Measurements from ENCODE around the gene AGXT. TPM values are rescaled to one million over a fixed set of nuclear protein-coding genes. Genes with fewer than 3 reads are reported as not detected.

AGXT gene
- total RNA-seq, 8 experiments from 2014 or later, result 0.14 to 1.00 (median 0.38) TPM; not detected in 3

DNA sequence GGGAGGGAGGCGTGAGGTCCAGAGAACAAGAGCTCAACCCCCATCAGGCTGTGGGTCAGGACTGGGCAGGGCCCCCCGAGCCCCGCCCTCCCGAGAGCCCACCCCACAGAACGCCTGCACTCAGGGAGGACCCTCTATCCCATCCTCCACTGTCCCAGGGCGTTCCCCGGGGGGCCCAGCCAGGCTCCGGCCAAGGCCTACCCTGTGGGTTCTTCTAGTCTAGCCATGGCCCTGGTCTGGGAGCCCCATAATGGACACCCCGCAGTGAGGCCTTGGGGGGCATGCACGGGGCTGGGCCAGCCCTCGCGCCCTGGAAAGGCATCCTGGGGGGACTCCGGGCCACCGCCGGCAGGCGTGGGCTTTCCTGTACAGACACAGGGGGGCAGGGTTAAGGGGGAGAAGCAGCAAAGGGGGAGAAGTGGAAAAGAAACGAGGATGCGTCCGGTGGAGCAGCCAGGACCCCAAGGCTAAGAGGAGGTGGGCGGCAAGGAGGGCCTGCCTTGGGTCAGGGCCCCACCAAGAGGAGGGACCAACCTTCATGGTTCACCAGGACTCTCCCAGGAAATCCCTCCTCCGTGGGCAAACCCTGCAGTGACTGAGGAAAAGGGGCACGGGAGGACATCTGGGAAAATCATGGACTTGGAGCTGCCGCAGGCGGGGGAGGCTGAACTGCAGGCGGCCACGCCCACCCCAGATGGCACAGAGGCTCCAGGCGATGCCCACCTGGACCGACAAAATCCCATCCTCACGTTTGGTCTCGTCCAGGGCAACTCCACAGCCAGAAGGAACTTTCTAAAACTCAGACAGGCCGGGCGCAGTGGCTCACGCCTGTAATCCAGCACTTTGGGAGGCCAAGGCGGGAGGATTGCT, 34.8 kb downstream of the AGXT start:
- Histone ChIP-seq H3K27ac (no peak overlapping the region), H3K4me1 (replicated peaks in 1 of 2) (peaks cover 8 to 18% of the 10 kb centered on the region in 2 donors), H3K4me3 (no peak overlapping the region)
- in situ Hi-C loops (cut with MboI; ENCODE audit: low pct_unique_long_range_greater_than_20kb in 2 of 9, low sequenced_read_pairs in 9 of 9, unreplicated experiment in 9 of 9), result no loop called here
- 0 to 100% (median 75%) methylated on average over 1 to 7 of the region's 34 CpGs; no CpG with 5 or more reads in 2 of the 10 experiments for WGBS, 10 experiments
- ATAC-seq (replicated peaks in 6 of 8), result no peak

- no peak overlapping the region for H3K4me3 ChIP-seq
- WGBS, 10 experiments, result 29 to 100% (median 81%) methylated on average over 1 to 4 of the region's 19 CpGs; no CpG with 5 or more reads in 4 of the 10 experiments
- peaks cover 8 to 18% of the 10 kb centered on the region in 2 donors for H3K4me1 ChIP-seq (replicated peaks in 1 of 2)
- in situ Hi-C loops (cut with MboI; ENCODE audit: low pct_unique_long_range_greater_than_20kb in 2 of 9, low sequenced_read_pairs in 9 of 9, unreplicated experiment in 9 of 9), result no loop called here
- H3K27ac ChIP-seq, result no peak overlapping the region
- ATAC-seq (replicated peaks in 6 of 8), result no peak
Observed at GRCh38 chr2:240904216-240905175, 35.9 kb downstream of the AGXT start.

DNA sequence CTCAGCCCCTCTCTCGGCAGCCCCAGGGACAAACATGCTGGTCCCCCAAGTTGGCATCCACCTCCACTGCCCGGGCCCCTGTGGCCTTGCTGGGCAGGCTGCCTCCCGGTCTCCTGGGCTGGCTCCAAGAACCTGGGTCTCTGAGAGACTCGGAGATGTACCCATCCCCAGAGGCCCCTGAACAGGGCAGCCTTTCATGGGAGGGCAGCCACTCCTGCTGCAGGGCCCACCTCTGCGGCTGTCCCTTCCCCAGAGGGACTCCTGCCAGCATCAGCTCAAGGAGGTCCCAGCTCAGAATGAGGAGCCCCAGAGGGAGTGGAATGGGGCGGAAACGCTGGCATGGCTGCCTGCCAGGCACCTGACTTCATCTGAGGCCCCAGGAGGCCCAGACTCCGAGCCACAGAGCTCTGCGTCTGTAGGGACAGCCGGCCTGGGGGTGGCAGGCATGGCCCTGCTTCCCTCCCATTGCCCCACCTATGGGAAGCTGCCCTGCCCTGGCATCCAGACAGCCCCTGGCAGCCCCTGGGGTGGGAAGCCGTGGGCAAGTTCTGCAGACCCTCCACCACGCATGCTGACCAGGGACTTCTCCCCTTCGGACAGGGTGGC, 36.7 kb downstream of the AGXT start:
- peak in 5 of 8 experiments; percentile 15 to 68 (median 50) for ATAC-seq (replicated peaks in 6 of 8)
- Histone ChIP-seq H3K4me3 (no peak overlapping the region), H3K27ac (no peak overlapping the region), H3K4me1 (replicated peaks in 1 of 2) (peaks cover 8 to 18% of the 10 kb centered on the region in 2 donors)
- WGBS, 10 experiments, result 40 to 100% methylated on average over 1 of the region's 13 CpGs; no CpG with 5 or more reads in 8 of the 10 experiments
- in situ Hi-C loops (cut with MboI; ENCODE audit: low pct_unique_long_range_greater_than_20kb in 2 of 9, low sequenced_read_pairs in 9 of 9, unreplicated experiment in 9 of 9), result no loop called here

- no peak within 1 kb of the TSS for H3K4me3 ChIP-seq
- in situ Hi-C loops (cut with MboI; ENCODE audit: low pct_unique_long_range_greater_than_20kb in 2 of 9, low sequenced_read_pairs in 9 of 9, unreplicated experiment in 9 of 9), result no loop called here
- H3K4me1 ChIP-seq (replicated peaks in 1 of 2), result peaks cover 8 to 18% of the 10 kb centered on the region in 2 donors
- WGBS, 10 experiments, result 0 to 92% (median 32%) methylated on average over 1 to 9 of the region's 23 CpGs; no CpG with 5 or more reads in 4 of the 10 experiments
- peak in 5 of 8 experiments; percentile 67 to 81 (median 70) for ATAC-seq (replicated peaks in 6 of 8)
- H3K27ac ChIP-seq, result no peak within 1 kb of the TSS
Observed at GRCh38 chr2:240906141-240906910, 37.7 kb downstream of the AGXT start, which contains the start of gene CROCC2. Gene CROCC2 (plus strand): TSS chr2:240906336. CDS start chr2:240906514, 178 bp downstream.

- peak in 4 of 8 experiments; percentile 3 to 20 (median 11) for ATAC-seq (replicated peaks in 6 of 8)
- in situ Hi-C loops (cut with MboI; ENCODE audit: low pct_unique_long_range_greater_than_20kb in 2 of 9, low sequenced_read_pairs in 9 of 9, unreplicated experiment in 9 of 9), result no loop called here
- H3K27ac ChIP-seq, result no peak overlapping the region
- peaks cover 8 to 18% of the 10 kb centered on the region in 2 donors for H3K4me1 ChIP-seq (replicated peaks in 1 of 2)
- H3K4me3 ChIP-seq, result no peak overlapping the region
- WGBS, 10 experiments, result 19 to 80% (median 63%) methylated on average over 1 to 7 of the region's 22 CpGs; no CpG with 5 or more reads in 3 of the 10 experiments
Observed at GRCh38 chr2:240906911-240907590, 38.4 kb downstream of the AGXT start.

DNA sequence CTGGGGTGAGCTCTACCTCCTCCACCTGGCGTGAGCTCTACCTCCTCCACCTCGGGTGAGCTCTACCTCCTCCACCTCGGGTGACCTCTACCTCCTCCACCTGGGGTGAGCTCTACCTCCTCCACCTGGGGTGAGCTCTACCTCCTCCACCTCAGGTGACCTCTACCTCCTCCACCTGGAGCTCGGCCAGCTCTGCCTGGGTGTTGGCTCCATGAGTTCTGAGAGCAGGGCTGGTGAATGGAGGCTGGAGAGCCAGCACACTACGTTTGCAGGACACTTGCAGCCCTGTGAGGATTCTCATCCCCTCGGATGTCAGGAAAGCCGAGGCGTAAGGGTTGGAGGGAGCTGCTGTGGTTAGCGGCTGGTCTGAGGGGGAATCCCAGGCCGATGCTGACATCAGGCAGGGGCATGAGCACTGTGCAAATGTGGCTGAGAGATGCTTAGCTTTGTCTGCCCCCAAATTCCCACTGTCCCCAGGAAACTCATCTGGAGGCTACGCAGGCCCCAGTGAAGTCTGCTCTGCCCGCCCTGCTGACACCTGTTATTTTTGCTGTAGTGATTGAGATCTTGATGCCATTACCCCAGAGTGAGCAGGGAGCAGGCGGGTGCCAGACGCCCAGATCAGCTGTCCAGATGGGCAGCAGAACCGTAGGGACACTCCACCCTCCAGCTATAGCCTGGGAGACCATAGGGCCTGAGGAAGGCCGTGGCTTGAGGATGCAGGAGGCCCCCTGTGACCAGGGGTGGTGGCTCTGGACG, 40.8 kb downstream of the AGXT start:
- Histone ChIP-seq H3K4me3 (no peak overlapping the region), H3K27ac (no peak overlapping the region), H3K4me1 (replicated peaks in 1 of 2) (peaks cover 8 to 18% of the 10 kb centered on the region in 2 donors)
- in situ Hi-C loops (cut with MboI; ENCODE audit: low pct_unique_long_range_greater_than_20kb in 2 of 9, low sequenced_read_pairs in 9 of 9, unreplicated experiment in 9 of 9), result no loop called here
- no peak for ATAC-seq (replicated peaks in 6 of 8)
- WGBS, 10 experiments, result 34 to 100% (median 70%) methylated on average over 1 to 4 of the region's 17 CpGs; no CpG with 5 or more reads in 3 of the 10 experiments

- WGBS, 10 experiments, result 27 to 91% (median 78%) methylated on average over 6 to 18 of the region's 20 CpGs; no CpG with 5 or more reads in 3 of the 10 experiments
- H3K27ac ChIP-seq, result no peak overlapping the region
- in situ Hi-C loops (cut with MboI; ENCODE audit: low pct_unique_long_range_greater_than_20kb in 2 of 9, low sequenced_read_pairs in 9 of 9, unreplicated experiment in 9 of 9), result no loop called here
- H3K4me3 ChIP-seq, result no peak overlapping the region
- peaks cover 6 to 13% of the 10 kb centered on the region in 2 donors for H3K4me1 ChIP-seq (replicated peaks in 1 of 2)
- peak in 1 of 8 experiments; percentile 6 for ATAC-seq (replicated peaks in 6 of 8)
Observed at GRCh38 chr2:240911641-240912265, 43.1 kb downstream of the AGXT start.

DNA sequence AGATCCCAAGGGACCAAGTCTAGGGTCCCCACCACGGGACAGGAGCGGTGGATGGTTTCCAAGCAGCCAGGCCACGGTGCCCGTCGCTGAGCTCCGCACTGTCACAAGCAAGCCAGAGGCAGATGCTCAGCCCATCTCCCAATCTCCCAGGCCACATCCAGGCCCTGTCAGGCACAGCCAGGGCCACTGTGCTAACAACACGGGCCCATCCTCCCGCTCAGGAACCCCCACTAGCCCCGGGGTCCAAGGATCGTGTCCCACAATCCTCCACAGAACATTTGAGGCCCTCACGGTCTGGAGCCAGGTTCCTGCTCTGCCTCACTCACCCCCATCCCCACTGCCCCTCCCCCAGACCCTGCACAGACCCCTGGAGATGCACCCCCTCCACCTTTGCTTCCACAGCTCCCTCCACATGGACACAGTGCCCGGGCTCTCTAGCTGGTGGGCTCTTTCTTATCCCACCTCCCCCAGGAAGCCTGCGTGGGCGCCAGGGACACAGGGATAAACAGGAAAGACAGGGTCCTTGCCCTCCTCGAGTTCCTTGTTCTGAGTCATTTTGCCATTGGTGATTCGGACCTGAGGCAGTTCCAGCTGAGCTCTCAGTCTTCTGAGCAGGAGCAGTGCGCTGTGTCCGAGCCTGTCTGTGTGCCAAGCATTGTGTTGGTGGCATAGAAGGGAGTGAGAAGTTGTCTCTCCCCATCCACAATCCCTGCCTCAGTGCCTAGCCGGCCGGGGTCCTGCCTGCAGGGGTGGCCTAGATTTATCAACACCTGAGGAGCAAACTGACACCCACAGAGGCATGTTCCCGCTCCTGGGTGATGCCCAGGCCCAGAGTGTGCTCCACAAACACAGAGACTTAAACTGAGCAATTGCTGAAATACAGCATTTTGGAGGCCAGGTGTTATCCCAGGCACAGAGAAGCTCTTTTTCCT, 44.5 kb downstream of the AGXT start:
- no peak for ATAC-seq (replicated peaks in 6 of 8)
- H3K4me3 ChIP-seq, result no peak overlapping the region
- WGBS, 10 experiments, result 66 to 100% (median 76%) methylated on average over 2 to 5 of the region's 21 CpGs; no CpG with 5 or more reads in 5 of the 10 experiments
- no peak overlapping the region for H3K27ac ChIP-seq
- H3K4me1 ChIP-seq (replicated peaks in 1 of 2), result peaks cover 7 to 16% of the 10 kb centered on the region in 2 donors
- in situ Hi-C loops (cut with MboI; ENCODE audit: low pct_unique_long_range_greater_than_20kb in 2 of 9, low sequenced_read_pairs in 9 of 9, unreplicated experiment in 9 of 9), result no loop called here

- Histone ChIP-seq H3K4me1 (replicated peaks in 1 of 2) (peaks cover 7 to 16% of the 10 kb centered on the region in 2 donors), H3K4me3 (no peak overlapping the region), H3K27ac (no peak overlapping the region)
- ATAC-seq (replicated peaks in 6 of 8), result peak; percentile 9 to 75 (median 60)
- in situ Hi-C loops (cut with MboI; ENCODE audit: low pct_unique_long_range_greater_than_20kb in 2 of 9, low sequenced_read_pairs in 9 of 9, unreplicated experiment in 9 of 9), result no loop called here
- 28 to 90% (median 35%) methylated on average over 2 to 19 of the region's 36 CpGs; no CpG with 5 or more reads in 4 of the 10 experiments for WGBS, 10 experiments
Observed at GRCh38 chr2:240913810-240914644, 45.4 kb downstream of the AGXT start.
